H1 (cell line): ENCODE results near the gene SMIM33. TPM values are rescaled to one million over a fixed set of nuclear protein-coding genes. Genes with fewer than 3 reads are reported as not detected.

Experiments used
- CTCF ChIA-PET: fragments of 300-600 bp; sonication (Branson Sonifier 250); formaldehyde crosslinking; loops from one replicate; lab custom pipeline; 2021; ENCODE audit not compliant: partially characterized antibody; lab: Charles Lee
- POLR2A ChIA-PET: fragments of 300-600 bp; sonication (Branson Sonifier 250); formaldehyde crosslinking; loops from one replicate; lab custom pipeline; 2021; ENCODE audit warnings: inconsistent platforms; ENCODE audit not compliant: partially characterized antibody; lab: Charles Lee
- DNase-seq, 2 experiments: peaks; one replicate each; pipeline versions ENCODE4 v3.0.0 to v3.0.0-alpha.2; 2010 to 2022; ENCODE audit warnings: low spot score in 2 of 2, low read depth in 1 of 2, mixed read lengths in 1 of 2
- FAIRE-seq: peaks from 2 replicates; lab custom pipeline; 2011; peaks lifted over from hg19 to GRCh38; lab: Jason Lieb, UNC
- H2AFZ ChIP-seq: 2 replicates; pipeline ENCODE4 v1.8.1; 2012; ENCODE audit warnings: low read length, inconsistent platforms
- H2AK5ac ChIP-seq: 2 replicates; pipeline ENCODE4 v1.6.1; 2013; ENCODE audit warnings: low read depth, low read length
- H2BK120ac ChIP-seq: replicated peaks from 2 replicates; pipeline ENCODE3; 2013; ENCODE audit warnings: low read depth, low read length, inconsistent platforms
- H2BK12ac ChIP-seq: 2 replicates; pipeline ENCODE4 v1.6.1; 2013; ENCODE audit warnings: low read depth, low read length
- H2BK15ac ChIP-seq: 2 replicates; pipeline ENCODE4 v1.6.1; 2013; ENCODE audit warnings: low read length
- H2BK20ac ChIP-seq: 2 replicates; pipeline ENCODE4 v1.6.1; 2013; ENCODE audit warnings: low read length
- H2BK5ac ChIP-seq: 2 replicates; pipeline ENCODE4 v1.6.1; 2013; ENCODE audit warnings: low read depth, low read length
- H3K14ac ChIP-seq: 2 replicates; pipeline ENCODE4 v1.6.1; 2013; ENCODE audit warnings: inconsistent platforms; ENCODE audit not compliant: insufficient read length
- H3K18ac ChIP-seq: 2 replicates; pipeline ENCODE4 v1.6.1; 2013; ENCODE audit warnings: low read length; ENCODE audit errors: extremely low read depth
- H3K23ac ChIP-seq: 2 replicates; pipeline ENCODE4 v1.6.1; 2013; ENCODE audit warnings: inconsistent platforms; ENCODE audit not compliant: insufficient read length
- H3K23me2 ChIP-seq: 2 replicates; pipeline ENCODE4 v1.6.1; 2013; ENCODE audit warnings: low read depth, low read length
- H3K27ac ChIP-seq: 2 replicates; pipeline ENCODE4 v1.6.1; 2011; ENCODE audit warnings: low read depth, low read length, inconsistent platforms
- H3K27me3 ChIP-seq, 4 experiments: replicated peaks in 1 of 4; 1 replicate in 1 of 4; 2 replicates in 3 of 4; pipeline versions ENCODE4 v1.6.1 to v1.8.1; 2011 to 2013; ENCODE audit warnings: low read length in 3 of 4, mild to moderate bottlenecking in 3 of 4, inconsistent platforms in 2 of 4, mixed read lengths in 2 of 4, moderate library complexity in 1 of 4; ENCODE audit not compliant: control insufficient read depth in 3 of 4, insufficient read depth in 3 of 4; ENCODE audit errors: extremely low read depth in 1 of 4
- H3K36me3 ChIP-seq, 4 experiments: 2 replicates each; pipeline versions ENCODE4 v1.6.1 to v1.8.1; 2011 to 2013; ENCODE audit warnings: mild to moderate bottlenecking in 4 of 4, low read length in 3 of 4, moderate library complexity in 2 of 4, control low read depth in 1 of 4, inconsistent platforms in 1 of 4; ENCODE audit not compliant: insufficient read depth in 4 of 4, control insufficient read depth in 2 of 4
- H3K4ac ChIP-seq: replicated peaks from 2 replicates; pipeline ENCODE3; 2013; ENCODE audit warnings: low read length, low read depth, mixed read lengths, inconsistent platforms; ENCODE audit not compliant: insufficient read length
- H3K4me1 ChIP-seq, 4 experiments: replicated peaks in 1 of 4; 1 replicate in 1 of 4; 2 replicates in 3 of 4; pipeline versions ENCODE4 v1.6.1 to v1.8.1; 2011 to 2013; ENCODE audit warnings: low read length in 3 of 4, inconsistent platforms in 2 of 4, mixed read lengths in 1 of 4; ENCODE audit not compliant: insufficient read depth in 4 of 4, control insufficient read depth in 3 of 4
- H3K4me2 ChIP-seq, 2 experiments: 2 replicates each; pipeline versions ENCODE4 v1.6.1 to v1.8.1; 2011 to 2013; ENCODE audit warnings: low read depth in 2 of 2, low read length in 2 of 2, control low read depth in 1 of 2, inconsistent platforms in 1 of 2, mild to moderate bottlenecking in 1 of 2; ENCODE audit not compliant: insufficient read depth in 1 of 2
- H3K4me3 ChIP-seq, 4 experiments: fragments of 200-600, 300-600 bp in 1 of 4; sonication (generic), shearing (Covaris generic), sonication (Bioruptor Twin) in 1 of 4; 2 replicates each; pipeline versions ENCODE4 v1.5.1 to v1.8.1; 2011 to 2016; ENCODE audit warnings: low read length in 4 of 4, low read depth in 3 of 4, control low read depth in 2 of 4, inconsistent platforms in 2 of 4, mild to moderate bottlenecking in 2 of 4, mixed read lengths in 1 of 4, moderate library complexity in 1 of 4; ENCODE audit not compliant: insufficient read depth in 2 of 4; ENCODE audit errors: extremely low read depth in 1 of 4
- H3K56ac ChIP-seq: replicated peaks from 2 replicates; pipeline ENCODE3; 2013; ENCODE audit warnings: low read depth, mild to moderate bottlenecking, mixed read lengths, low read length, inconsistent platforms; ENCODE audit not compliant: insufficient read length
- H3K79me1 ChIP-seq: 2 replicates; pipeline ENCODE4 v1.6.1; 2013; ENCODE audit warnings: low read depth, low read length, control low read depth
- H3K79me2 ChIP-seq, 2 experiments: 2 replicates each; pipeline versions ENCODE4 v1.6.1 to v1.8.1; 2012 to 2013; ENCODE audit warnings: low read length in 2 of 2, mild to moderate bottlenecking in 2 of 2, inconsistent platforms in 1 of 2; ENCODE audit not compliant: insufficient read depth in 2 of 2, control insufficient read depth in 1 of 2
- H3K9ac ChIP-seq, 4 experiments: replicated peaks in 1 of 4; 1 replicate in 1 of 4; 2 replicates in 3 of 4; pipeline versions ENCODE4 v1.6.1 to v1.8.1; 2011 to 2013; ENCODE audit warnings: low read depth in 3 of 4, low read length in 3 of 4, control low read depth in 2 of 4, mild to moderate bottlenecking in 2 of 4, moderate library complexity in 2 of 4, inconsistent platforms in 1 of 4; ENCODE audit errors: extremely low read depth in 1 of 4
- H3K9me3 ChIP-seq, 2 experiments: 2 replicates each; pipeline versions ENCODE4 v1.6.1 to v1.8.1; 2012 to 2013; ENCODE audit warnings: mild to moderate bottlenecking in 2 of 2, moderate library complexity in 2 of 2, control low read depth in 1 of 2, inconsistent platforms in 1 of 2, low read depth in 1 of 2, low read length in 1 of 2, mixed read lengths in 1 of 2; ENCODE audit not compliant: insufficient read depth in 2 of 2
- H4K20me1 ChIP-seq, 2 experiments: replicated peaks in 1 of 2; 2 replicates each; pipeline versions ENCODE3 to v1.8.1; 2011 to 2013; ENCODE audit warnings: inconsistent platforms in 2 of 2, low read length in 2 of 2, mild to moderate bottlenecking in 1 of 2; ENCODE audit not compliant: insufficient read depth in 2 of 2, control insufficient read depth in 1 of 2
- H4K5ac ChIP-seq: 2 replicates; pipeline ENCODE4 v1.6.1; 2013; ENCODE audit warnings: low read length, low read depth, mixed read lengths, inconsistent platforms; ENCODE audit not compliant: insufficient read length
- H4K8ac ChIP-seq: 2 replicates; pipeline ENCODE4 v1.8.0; 2013; ENCODE audit warnings: mild to moderate bottlenecking, moderate library complexity, low read length, inconsistent platforms; ENCODE audit not compliant: insufficient read depth; ENCODE audit errors: extremely low read depth
- H4K91ac ChIP-seq: replicated peaks from 2 replicates; pipeline ENCODE3; 2013; ENCODE audit warnings: low read length, mixed read lengths, inconsistent platforms; ENCODE audit not compliant: insufficient read length
- BCL11A ChIP-seq, 2 experiments: IDR thresholded peaks; one replicate each; pipeline ENCODE4 v1.6.1; 2011; ENCODE audit warnings: low read depth in 2 of 2, low read length in 2 of 2, mild to moderate bottlenecking in 2 of 2
- CBX5 ChIP-seq: fragments of 300-800, 300-1000 bp; sonication (generic); IDR thresholded peaks from 2 replicates; pipeline ENCODE4 v1.7.1; 2016; ENCODE audit warnings: antibody characterized with exemption, low read length, low read depth
- CREB1 ChIP-seq: IDR thresholded peaks from 2 replicates; pipeline ENCODE4 v1.6.1; 2012; ENCODE audit warnings: inconsistent platforms
- GTF2F1 ChIP-seq: IDR thresholded peaks from 2 replicates; pipeline ENCODE4 v1.6.1; 2012; ENCODE audit warnings: low read depth, low read length, improper control_type of control experiment, borderline replicate concordance
- SAP30 ChIP-seq: fragments of 300-600 bp; sonication (generic); IDR thresholded peaks from 2 replicates; pipeline ENCODE4 v1.7.1; 2012; ENCODE audit warnings: low read length, moderate library complexity, mild to moderate bottlenecking, inconsistent platforms; ENCODE audit not compliant: insufficient read depth, insufficient replicate concordance
- SIX5 ChIP-seq: IDR thresholded peaks from 2 replicates; pipeline ENCODE4 v1.6.1; 2011; ENCODE audit warnings: mild to moderate bottlenecking, low read depth, low read length
- SRF ChIP-seq: IDR thresholded peaks from 2 replicates; pipeline ENCODE4 v1.6.1; 2011; ENCODE audit warnings: mild to moderate bottlenecking, low read depth, low read length, moderate library complexity
- SUZ12 ChIP-seq: fragments of 200-600 bp; sonication (generic); IDR thresholded peaks from 2 replicates; pipeline ENCODE4 v1.6.1; 2012; ENCODE audit warnings: mild to moderate bottlenecking, inconsistent platforms, low read length, moderate library complexity, mixed read lengths
- WGBS, 2 experiments: shearing (Covaris generic) in 1 of 2; methylation state at CpG; one replicate each; pipeline versions ENCODE4 v1.1.6 to v1.1.7; 2013 to 2015; ENCODE audit warnings: low lambda C conversion rate in 2 of 2, mixed read lengths in 2 of 2, inconsistent platforms in 1 of 2, low coverage in 1 of 2, missing lambda C conversion rate in 1 of 2; ENCODE audit not compliant: insufficient replicate concordance in 2 of 2, insufficient coverage in 1 of 2, insufficient read length in 1 of 2; ENCODE audit errors: extremely low coverage in 1 of 2, missing lambda C conversion rate in 1 of 2; 5-methylcytosine and 5-hydroxymethylcytosine counted together
- polyA plus RNA-seq, 7 experiments: library from polyadenylated mRNA; depleted of rRNA in 3 of 7; stranded (reverse) in 5 of 7; unstranded in 2 of 7; fragments of >200 nt in 5 of 7; fragments of 200-250 nt in 2 of 7; gene quantifications; 1 replicate in 5 of 7; 2 replicates in 1 of 7; 4 replicates in 1 of 7; pipeline versions ENCODE4 v1.2.1 to v1.2.3, GENCODE V29; 2011 to 2013; ENCODE audit warnings: missing spikeins in 2 of 7, mixed read lengths in 2 of 7
- total RNA-seq: library from RNA; stranded (reverse); fragmentation: NEBNext Ultra II Directional; extraction: Animal tissue kit (Norgen Biotek cat#: 25700); gene quantifications from 2 replicates; pipeline ENCODE4 v1.2.1, GENCODE V29; 2021
- TF ChIP-seq, protein P1 (sequence below): IDR thresholded peaks from 2 replicates; pipeline ENCODE4 v1.6.1; 2011; ENCODE audit warnings: low read length, improper control_type of control experiment
- TF ChIP-seq, protein P2 (sequence below): IDR thresholded peaks from 2 replicates; pipeline ENCODE4 v1.6.1; 2012; ENCODE audit warnings: low read length, inconsistent platforms

Gene SMIM33
- total and polyA plus RNA-seq, 2 of the 8 experiments (the other 6 are each of a cell fraction or from before 2014, with no cell fraction given), result not detected

DNA sequence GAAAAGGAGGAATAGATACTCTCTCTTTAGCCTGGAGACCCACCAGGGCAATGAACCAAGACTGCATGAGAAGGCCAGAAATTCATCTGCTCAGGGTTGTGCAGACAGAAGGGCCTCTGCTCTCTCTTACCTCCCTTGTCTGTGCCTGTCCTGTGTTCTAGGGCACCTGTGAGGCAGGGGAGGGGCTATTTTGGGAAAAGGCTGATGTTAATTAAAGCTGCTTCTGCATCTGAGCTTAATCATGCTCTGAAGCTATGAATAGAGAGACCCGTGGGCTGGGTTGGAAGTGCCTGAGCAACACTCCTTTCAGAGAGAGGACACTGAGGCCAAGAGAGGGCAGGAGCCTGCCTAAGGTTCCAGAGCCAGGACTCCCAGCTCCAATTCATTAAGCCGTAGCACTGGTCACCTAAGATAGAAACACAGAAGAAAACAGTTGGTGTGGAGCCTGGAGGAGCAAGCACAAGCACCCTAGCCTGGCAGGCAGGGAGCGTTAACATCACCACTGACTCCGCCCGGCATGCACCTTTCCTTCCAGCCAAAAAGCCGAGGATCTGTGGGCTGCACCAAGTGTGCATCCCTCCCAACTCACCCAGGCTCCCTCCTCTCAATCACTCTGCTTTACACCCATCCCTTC lies 43.2 kb downstream of the SMIM33 start:
- ChIA-PET CTCF (interaction anchor here (0.8 to 17.5 kb wide), 33 partner anchors 10 to 220 kb away, joined by 3 to 319 read pairs (median 6); partner anchors contain the start of genes DNAJC18, ECSCR, MATR3 and SMIM33), POLR2A (interaction anchor here (0.9 to 1.5 kb wide), 7 partner anchors 10 to 220 kb away, joined by 3 to 6 read pairs (median 4); partner anchors contain the start of gene MATR3)
- Histone ChIP-seq H3K23ac (no peak overlapping the region), H3K27ac (no peak overlapping the region), H4K8ac (no peak overlapping the region), H3K9me3 (no peaks in the 10 kb centered on the region), H3K4me2 (no peak overlapping the region), H3K79me2 (no peaks in the 10 kb centered on the region), H4K5ac (no peak overlapping the region), H4K91ac (no peak overlapping the region), H3K9ac (no peak overlapping the region; a peak in 1 of 7 replicates), H2BK5ac (no peak overlapping the region), H3K56ac (no peak overlapping the region), H3K14ac (no peak overlapping the region), H3K27me3 (no peaks in the 10 kb centered on the region; a peak in 1 of 7 replicates), H3K18ac (no peak overlapping the region), H3K4me3 (no peak overlapping the region), H2AK5ac (no peak overlapping the region), H3K4ac (no peak overlapping the region), H2BK120ac (no peak overlapping the region), H4K20me1 (no peaks in the 10 kb centered on the region), H3K79me1 (no peaks in the 10 kb centered on the region), H3K4me1 (peaks cover 3 to 13% (median 5%) of the 10 kb centered on the region in 4 experiments; a peak in 5 of 7 replicates), H2AFZ (no peak overlapping the region), H2BK12ac (no peak overlapping the region), H3K23me2 (0 out of 2 replicates have a peak, but pooled peaks cover 3% of the 10 kb centered on the region), H2BK15ac (peak overlapping the region; percentile 46; the same call in 1 of the 2 replicates), H2BK20ac (0 out of 2 replicates have a peak overlapping the region, but pooled peaks have one; percentile 21), H3K36me3 (no peaks in the 10 kb centered on the region)
- DNase-seq, result no peak
- WGBS, 2 experiments, result 87% methylated on average over 6 of the region's 6 CpGs; no CpG with 5 or more reads in 1 of the 2 experiments
- FAIRE-seq, result no peak
- TF ChIP-seq GTF2F1 (no peak), CBX5 (no peak), SRF (no peak), BCL11A (IDR thresholded peaks at IDR 0.05; ENCODE audit: low read depth in 2 of 2, low read length in 2 of 2) (no peak), SAP30 (no peak), CREB1 (no peak), SUZ12 (no peak), SIX5 (no peak)
- TF ChIP-seq, protein P1, sequence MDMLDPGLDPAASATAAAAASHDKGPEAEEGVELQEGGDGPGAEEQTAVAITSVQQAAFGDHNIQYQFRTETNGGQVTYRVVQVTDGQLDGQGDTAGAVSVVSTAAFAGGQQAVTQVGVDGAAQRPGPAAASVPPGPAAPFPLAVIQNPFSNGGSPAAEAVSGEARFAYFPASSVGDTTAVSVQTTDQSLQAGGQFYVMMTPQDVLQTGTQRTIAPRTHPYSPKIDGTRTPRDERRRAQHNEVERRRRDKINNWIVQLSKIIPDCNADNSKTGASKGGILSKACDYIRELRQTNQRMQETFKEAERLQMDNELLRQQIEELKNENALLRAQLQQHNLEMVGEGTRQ, result no peak
- TF ChIP-seq, protein P2, sequence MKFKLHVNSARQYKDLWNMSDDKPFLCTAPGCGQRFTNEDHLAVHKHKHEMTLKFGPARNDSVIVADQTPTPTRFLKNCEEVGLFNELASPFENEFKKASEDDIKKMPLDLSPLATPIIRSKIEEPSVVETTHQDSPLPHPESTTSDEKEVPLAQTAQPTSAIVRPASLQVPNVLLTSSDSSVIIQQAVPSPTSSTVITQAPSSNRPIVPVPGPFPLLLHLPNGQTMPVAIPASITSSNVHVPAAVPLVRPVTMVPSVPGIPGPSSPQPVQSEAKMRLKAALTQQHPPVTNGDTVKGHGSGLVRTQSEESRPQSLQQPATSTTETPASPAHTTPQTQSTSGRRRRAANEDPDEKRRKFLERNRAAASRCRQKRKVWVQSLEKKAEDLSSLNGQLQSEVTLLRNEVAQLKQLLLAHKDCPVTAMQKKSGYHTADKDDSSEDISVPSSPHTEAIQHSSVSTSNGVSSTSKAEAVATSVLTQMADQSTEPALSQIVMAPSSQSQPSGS, result no peak
